Pons (tissue), 1 donor: Measurements from ENCODE around the gene POMT1.
"Not testable (repeated sequence)": the region's sequence is repeated elsewhere in the genome, so short reads cannot be mapped to it uniquely, and the experiment has no call there.

Experiments used
- DNase-seq: peaks from one replicate; pipeline ENCODE4 v3.0.0-alpha.2; 2016; ENCODE audit warnings: low spot score

The POMT1 gene

DNA sequence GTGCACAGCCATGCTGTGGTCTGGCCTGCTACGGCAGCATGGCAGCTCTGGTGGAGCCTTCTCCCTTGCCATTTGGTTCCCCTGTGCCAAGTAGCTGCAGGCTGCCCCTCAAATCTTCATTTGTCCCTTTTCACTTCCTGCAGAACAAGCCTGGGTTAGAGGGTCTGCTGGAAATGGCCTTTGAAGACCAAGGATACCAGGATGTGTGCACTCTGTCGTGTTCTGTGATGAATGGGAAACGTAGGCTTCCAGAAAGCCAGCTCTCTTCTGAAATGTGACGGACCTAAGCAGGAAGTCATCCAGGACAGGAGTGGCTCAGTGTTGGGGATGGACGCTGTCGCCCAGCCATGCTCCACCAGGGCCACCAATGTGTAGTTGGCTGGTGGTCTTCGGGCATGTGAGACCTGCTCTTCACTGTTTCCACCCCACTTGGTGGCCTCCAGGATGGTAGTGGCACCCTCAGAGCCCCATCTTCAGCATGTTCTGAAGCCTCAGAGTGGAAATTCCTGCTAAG, 3.4 kb upstream of the POMT1 start:
- DNase-seq = no peak

DNA sequence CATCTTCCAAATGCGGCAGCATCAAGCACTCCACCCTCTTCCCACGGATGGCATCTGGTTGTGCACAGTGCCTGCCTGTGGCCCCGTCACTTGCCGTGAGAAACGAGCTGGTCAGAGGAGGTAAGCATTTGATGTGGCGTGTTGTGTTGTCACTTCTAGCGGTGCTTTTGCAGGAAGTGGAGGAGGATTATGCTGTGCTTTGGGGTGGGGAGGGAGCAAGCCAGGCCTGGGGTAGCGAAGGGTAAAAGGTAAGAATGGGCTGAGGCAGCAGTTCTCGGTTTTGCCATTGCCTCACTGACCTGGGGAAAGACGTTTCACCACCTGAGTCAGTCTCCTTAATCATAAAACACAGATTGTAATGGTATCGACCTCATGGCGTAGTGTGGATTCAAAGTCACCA, 2.3 kb upstream of the POMT1 start:
- no peak for DNase-seq

DNA sequence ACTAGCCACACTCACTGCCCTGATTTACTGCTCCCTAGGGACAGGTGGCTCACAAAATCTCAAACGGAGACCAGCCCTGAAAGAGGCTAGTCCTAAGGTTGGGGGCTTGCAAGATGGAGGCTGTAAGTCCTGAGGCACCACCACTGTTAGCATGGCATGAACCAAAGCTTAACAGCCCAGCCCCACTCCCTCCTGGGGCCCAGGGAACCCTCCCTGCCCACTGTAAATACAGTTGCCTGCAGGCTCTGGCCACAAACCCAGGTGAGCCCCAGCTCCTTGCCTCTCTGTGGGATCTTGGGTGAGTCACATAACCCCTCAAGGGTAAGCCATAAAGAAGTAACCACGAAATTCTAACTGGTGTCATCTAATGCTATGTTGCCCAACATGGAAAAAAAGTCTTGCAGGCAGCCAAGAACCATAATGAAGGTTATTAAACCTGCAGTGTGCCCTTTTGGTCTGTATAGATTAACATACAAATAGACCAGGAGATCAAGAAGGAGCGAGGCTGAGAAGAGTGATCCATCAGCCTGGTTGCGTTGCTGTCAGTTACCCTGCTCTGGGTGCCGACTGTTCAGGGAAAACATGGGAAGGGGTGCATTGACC, 1.7 kb upstream of the POMT1 start:
- no peak for DNase-seq

DNA sequence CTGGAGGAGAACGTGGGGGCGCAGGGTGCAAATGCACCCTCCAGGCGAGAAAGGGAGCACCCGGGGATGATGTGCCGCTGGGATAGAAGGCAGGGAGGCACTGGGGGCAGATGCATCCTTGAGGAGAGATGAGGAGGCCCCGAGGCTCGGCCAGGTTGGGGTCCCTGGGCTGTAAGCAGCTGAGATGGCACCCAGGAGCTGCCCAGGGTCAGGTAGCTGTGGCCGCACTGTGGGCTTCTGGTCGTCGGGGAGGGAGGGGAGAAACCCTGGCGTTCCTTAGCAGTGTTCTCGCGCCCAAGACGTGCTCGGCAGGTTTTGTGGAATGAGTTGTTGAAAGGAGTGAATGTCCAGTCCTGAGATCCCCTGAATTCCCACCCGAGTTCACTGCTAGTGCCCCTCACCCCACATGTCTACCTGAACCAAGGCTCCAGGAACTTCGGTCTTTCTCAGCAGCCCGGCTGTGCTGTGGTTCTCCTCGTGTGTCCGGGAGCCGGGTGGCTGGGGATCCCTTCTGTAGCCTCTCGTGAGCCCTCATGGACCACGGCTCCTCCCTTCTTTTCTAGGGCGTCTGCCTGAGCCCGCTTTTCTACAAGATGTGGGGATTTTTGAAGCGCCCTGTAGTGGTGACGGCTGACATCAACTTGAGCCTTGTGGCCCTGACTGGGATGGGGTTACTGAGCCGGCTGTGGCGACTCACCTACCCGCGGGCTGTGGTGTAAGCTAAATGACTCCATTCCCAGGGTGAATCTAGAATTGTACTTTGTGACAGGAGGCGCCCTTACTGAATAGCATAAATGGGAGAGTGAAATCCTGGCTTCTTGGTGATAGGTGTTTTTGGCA, 1.1 kb downstream of the POMT1 start:
- no peak for DNase-seq

DNA sequence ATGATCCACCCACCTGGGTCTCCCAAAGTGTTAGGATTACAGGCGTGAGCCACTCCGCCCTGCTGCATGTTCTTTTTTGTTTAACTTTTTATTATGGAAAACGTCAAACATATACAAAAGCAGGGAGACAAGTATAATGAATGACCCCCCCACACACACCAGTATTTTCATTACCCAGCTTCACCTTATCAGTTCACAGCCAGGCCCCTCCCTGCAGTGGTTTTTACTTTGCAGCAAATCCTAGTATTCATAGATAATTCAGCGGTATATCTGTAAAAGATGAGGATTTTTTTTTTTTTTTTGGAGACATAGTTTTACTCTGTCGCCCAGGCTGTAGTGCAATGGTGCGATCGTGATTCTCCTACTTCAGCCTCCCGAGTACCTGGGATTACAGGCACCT, 2.3 kb downstream of the POMT1 start:
- no peak for DNase-seq

DNA sequence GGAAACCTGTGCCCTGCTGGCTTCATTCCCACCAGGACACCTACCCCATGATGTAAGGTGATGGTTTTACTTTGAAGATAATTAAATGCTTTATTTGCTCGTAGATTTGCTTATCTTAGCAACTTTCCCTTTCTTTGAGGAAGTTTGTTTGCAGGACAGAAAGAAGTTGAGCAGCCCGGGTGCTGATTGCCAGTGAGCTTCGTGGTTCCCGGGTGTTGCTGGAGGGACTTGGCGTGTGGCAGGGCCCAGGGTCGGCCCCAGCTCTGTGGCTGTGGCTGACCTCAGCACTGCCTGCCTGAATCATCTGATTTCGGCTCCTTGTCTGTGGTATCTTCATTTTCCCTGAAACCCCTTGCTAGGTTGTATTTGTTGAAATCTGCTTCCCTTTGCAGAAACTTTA, 8.7 kb downstream of the POMT1 start:
- DNase-seq = no peak

DNA sequence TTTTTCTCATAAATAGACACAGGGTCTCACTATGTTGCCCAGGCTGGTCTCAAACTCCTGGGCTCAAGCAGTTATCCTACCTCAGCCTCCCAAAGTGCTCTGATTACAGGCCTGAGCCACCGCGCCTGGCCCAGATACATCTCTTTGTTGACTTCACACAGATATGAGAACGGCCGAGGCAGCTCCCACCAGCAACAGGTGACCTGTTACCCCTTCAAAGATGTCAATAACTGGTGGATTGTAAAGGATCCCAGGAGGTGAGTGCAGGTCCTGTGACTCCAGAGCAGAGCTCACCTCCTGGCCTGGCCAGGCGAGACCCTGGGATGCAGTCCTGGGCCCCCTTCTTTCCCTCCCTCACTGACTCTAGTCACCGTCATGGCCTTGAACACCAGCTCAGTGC, 9.2 kb downstream of the POMT1 start:
- no peak for DNase-seq

DNA sequence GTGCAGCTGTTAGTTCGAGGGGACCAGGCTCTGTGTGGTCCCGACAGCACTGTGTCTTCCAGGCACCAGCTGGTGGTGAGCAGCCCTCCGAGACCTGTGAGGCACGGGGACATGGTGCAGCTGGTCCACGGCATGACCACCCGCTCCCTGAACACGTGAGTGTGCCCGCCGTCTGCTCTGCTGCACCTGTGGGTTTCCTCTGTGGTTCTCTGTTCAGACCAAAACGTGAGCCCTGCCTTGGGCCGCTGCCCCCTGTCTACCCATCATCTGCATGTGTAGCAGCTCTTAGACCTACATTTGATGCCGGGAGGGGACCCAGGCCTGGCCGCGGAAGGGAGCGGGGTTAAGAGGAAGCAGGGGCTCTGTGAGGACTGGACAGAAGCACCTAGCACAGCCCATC, 10.5 kb downstream of the POMT1 start:
- DNase-seq = no peak

DNA sequence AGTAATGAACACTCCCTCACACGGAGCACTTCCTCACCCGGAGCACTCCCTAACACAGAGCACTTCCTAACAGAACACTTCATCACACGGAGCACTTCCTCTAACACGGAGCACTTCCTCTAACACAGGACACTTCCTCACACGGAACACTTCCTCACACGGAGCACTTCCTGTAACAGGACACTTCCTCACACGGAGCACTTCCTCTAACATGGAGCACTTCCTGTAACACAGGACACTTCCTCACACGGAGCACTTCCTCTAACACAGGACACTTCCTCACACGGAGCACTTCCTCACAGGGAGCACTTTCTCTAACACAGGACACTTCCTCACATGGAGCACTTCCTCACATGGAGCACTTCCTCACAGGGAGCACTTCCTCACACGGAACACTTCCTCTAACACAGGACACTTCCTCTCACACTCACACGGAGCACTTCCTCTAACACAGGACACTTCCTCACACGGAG, 12.9 kb downstream of the POMT1 start:
- not testable (repeated sequence) for DNase-seq

DNA sequence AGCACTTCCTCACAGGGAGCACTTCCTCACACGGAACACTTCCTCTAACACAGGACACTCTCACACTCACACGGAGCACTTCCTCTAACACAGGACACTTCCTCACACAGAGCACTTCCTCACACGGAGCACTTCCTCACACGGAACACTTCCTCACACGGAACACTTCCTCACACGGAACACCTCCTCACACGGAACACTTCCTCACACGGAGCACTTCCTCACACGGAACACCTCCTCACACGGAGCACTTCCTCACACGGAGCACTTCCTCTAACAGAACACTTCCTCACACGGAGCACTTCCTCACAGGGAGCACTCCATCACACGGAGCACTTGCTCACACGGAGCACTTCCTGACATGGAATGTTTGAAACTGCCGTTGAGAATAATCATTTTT, 13.4 kb downstream of the POMT1 start:
- DNase-seq = no peak

DNA sequence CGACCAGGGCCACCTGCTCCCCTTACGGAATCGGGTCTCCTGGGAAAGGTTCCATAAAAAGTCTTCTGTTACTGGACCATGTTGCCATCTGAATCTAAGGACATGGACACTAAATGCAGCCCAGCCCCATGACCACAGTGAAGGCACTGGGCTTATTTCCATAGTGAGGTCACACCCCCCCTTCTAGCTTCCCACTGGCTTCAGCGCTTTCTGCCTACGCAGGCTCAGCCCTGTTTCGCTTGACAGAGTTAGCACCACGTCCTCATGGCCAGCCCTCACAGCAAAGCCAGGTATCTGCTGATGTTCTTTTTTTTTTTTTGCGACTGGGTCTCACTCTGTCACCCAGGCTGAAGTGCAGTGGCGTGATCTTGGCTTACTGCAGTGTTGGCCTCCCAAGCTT, 14.2 kb downstream of the POMT1 start:
- no peak for DNase-seq

DNA sequence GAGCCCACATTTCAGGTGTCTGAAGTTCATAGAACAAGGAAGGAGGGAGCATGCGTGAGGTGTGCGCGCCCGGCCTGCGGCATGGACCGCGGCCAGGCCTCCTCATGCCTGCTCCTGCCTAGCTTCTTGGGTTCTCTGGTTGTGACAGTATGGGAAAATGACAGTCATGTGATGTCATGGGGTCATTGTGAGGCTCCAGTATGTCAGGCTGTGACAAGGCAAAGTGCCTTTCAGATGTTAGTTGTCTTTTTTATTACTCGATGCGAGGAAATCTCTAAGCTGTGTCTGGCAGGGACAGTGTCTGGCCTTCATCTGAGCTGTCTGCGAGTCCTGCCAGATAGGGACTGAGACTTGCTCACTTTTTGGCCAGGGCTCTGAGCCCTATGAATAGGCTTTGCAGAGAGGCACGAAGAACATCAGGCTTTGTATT, 15.1 kb downstream of the POMT1 start:
- DNase-seq = peak; percentile 78

DNA sequence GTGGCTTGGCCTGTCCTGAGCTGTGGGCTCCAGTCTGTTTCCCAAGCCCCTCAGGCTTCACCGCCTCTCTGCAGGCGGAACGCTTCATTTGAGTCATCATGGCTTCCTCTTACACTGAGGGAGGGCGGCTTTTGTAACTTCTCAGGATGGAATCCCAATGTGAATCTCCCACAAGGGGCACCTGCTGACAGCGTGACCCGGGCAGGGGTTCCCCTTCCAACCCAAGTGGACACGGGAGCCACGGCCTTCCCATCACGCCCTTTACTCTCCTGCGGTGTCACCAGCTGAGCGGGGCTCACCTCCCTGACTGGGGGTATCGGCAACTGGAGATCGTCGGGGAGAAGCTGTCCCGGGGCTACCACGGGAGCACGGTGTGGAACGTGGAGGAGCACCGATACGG, 15.8 kb downstream of the POMT1 start:
- DNase-seq = no peak

DNA sequence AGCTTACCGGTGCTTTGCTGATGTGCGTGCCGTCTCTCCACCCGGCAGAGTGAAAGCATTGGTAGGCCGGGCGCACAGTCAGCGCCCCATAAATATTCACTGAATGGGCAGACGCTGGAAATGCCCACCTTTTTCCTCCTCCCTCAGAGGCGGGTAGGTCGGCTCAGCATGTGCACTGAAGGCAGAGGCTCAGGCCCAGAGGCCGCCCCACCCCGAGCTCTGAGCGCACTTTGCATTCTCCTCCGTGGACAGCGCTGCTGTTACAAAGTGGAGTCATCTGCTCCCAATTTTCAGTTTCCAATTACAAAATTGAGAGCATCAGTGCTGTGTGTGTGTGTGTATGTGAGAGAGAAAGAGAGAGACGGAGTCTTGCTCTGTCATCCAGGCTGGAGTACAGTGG, 17.8 kb downstream of the POMT1 start:
- DNase-seq = no peak

DNA sequence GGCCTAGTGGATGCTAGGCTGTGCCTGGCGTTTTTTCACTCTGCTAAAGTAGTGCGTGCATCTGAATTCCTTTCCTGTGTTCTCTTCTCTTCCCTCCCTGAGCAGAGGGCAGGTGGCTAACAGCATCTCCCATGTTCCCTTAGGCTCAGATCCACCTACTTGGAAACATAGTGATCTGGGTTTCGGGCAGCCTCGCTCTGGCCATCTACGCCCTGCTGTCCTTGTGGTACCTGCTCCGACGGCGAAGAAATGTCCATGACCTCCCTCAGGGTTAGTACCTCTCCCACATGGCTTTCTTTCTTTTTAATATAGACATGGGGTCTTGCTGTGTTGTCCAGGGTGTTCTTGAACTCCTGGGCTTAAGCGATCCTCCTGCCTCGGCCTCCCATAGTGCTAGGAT, 18.5 kb downstream of the POMT1 start:
- no peak for DNase-seq

DNA sequence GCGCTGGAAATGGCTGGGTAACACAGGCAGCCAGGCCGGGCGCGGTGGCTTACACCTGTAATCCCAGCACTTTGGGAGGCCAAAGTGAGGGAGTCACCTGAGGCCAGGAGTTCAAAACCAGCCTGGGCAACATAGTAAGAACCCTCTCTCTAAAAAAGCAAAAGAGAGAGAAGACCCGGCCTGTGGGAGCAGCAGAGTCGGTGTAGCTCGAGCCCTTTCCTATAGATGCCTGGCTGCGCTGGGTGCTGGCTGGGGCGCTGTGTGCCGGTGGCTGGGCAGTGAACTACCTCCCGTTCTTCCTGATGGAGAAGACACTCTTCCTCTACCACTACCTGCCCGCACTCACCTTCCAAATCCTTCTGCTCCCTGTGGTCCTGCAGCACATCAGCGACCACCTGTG, 19.1 kb downstream of the POMT1 start:
- DNase-seq = no peak

DNA sequence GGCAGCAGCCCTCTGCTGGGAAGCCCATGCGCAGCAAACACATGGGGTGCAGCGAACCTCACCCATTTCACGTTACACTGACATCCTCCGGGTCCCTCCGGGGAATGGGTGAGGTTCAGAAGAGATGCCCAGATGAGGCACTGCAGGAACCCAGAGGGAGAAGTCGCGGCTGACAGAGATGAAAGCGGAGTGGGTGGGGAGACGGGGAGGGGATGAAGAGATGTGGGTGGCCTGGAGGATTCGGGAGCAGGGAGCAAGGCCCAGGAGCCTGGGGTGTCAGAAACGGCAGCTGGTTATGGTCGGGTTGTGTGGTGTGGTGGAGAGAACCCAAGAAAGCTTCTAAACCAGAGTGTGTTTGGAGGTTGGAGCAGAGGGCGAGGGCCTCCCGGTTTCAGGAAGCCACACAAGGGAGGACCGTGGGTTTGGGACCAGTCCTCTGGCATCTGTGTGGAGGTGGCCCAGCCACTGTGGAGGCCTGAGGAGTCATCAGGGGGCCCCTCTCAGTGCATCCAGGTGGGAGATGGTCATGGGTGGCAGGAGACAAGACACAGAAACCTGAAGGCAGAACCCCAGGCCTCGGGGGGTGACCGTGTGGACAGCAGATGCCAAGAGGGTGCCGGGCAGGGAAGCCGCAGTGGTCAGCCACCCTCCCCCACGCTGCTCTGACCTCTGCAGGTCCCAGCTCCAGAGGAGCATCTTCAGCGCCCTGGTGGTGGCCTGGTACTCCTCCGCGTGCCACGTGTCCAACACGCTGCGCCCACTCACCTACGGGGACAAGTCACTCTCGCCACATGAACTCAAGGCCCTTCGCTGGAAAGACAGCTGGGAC, 19.8 kb downstream of the POMT1 start:
- DNase-seq = no peak

DNA sequence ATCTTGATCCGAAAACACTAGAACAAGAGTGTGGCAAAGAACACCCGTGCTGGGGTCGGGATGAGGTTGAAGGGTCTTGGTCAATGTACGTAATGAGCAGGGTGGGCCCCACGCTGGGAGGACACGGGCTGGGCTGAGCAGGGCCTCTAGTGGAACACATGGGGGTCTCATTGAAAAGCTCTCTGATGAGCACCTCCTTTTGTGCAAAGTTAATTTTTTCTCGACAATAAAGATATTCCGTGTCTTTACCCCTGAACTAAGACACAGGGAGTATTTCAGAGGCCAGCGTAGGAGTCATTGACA, 20.3 kb downstream of the POMT1 start:
- DNase-seq = no peak

DNA sequence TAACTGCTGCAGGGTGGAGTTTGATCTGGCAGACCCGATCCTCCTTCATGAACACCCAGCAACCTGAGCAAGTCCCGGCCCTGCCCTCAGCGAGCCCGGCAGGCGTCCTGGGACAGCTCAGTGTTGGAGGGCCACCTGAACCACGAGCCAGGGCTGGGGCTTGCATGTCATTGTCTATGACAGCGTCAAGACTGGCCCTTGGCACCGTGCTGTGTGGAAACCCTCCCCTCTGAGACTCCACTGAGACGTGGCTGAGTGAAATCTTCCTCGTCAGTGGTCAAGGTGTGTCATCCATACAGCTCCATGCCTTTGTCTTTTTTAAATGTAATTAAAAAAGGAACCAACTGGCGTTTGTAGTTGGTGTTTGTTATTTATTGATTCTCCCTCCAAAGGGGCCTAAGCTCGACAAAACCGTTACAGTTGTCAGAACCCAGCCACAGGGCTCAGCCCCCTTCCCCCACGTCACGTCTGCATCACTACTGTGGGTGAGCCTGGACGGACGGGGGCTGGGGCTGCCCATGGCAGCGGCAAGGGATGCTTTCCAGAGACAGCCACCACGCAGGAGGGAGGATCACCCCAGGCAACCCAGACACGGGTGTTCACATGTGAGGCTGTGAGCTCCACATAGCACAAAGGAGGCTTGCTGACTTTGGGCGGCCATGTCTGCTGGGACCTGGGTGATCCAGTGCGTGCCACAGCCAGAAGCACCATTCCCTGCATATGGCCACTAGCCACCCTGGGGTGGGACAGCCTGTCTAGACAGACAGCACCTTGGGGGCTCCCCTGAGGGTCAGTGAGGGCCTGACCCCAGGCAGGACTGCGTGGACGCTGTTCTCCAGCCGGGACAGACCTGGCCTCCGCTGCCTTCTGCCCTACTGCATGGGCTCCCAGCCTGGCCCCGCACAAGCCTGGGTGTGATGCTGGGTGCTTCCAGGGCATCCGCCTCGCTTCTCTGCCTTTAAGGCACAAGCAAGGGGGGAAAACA, 21.0 kb downstream of the POMT1 start:
- no peak for DNase-seq

DNA sequence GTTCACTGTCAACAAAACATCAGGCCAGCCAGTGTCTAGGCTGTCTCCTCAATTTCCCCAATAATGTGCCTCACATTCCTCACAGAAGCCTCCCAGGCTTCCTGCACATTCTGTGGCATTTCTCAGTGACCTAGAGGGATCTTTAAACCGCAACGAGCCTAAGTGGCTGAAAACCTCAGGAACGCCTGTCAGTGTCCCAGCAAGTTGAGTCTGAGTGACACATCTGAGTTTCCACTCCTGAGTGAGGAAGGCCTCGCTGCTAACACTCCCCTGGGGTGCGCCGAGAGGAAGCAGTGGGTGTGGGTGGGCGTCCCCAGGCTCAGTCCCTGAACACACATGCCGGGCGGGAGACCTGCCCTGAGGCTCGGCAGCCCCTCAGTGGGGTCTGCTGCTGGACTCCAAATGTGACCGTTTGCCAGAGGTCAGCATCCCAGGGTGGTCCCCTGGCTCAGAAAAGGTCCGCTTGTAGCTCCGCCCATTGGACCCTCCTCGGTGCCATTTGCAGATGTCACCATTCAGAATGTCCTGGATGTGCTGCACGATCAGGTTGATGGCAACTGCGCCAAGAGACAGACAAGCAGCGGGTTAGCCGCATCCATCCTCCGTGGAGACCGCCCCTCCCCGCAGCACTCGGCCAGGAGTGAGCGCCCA, 22.1 kb downstream of the POMT1 start:
- no peak for DNase-seq
